Measurements from ENCODE around the gene TBX6.

The TBX6 gene

DNA sequence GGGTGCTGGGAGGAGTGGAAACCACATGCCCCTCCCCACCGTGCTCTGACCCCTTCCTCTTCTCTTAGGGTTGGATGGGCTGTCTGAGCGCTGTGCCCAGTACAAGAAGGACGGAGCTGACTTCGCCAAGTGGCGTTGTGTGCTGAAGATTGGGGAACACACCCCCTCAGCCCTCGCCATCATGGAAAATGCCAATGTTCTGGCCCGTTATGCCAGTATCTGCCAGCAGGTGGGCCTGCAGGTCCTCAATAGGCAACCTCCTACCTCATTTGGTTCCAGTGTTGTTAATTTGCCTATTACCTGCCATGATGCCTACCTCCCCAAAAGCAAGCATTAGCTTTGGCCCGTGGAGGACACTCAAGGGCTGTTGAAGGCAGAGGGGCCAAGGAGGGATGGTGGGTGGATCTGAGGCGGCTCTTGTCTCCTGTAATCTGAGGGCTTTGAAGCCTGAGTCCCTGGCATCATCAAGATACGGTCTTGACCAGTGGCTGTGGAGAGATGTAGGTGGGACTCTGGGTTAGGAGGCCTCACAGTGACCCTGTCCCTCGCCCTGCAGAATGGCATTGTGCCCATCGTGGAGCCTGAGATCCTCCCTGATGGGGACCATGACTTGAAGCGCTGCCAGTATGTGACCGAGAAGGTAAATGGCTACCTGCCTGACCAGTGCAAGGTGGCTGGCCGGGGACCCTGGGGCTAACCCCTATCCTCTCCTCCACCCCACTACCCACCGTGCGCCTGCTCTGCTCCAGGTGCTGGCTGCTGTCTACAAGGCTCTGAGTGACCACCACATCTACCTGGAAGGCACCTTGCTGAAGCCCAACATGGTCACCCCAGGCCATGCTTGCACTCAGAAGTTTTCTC lies 22.7 kb downstream of the TBX6 start:
- no peak for DNase-seq (ENCODE audit: insufficient read length)
- FAIRE-seq, result no peak
- TF ChIP-seq POLR2AphosphoS5 (IDR thresholded peaks at IDR 0.05; ENCODE audit: low read depth, low read length) (no peak), TAF1 (IDR thresholded peaks at IDR 0.05; ENCODE audit: borderline replicate concordance, low read depth, low read length) (no peak), POLR2A (IDR thresholded peaks at IDR 0.05; ENCODE audit: low read depth, low read length) (no peak; the same call in 1 of the 2 replicates)

GRCh38 chr16:30068333-30068732 lies 23.4 kb downstream of the TBX6 start:
- TF ChIP-seq POLR2A (IDR thresholded peaks at IDR 0.05; ENCODE audit: low read depth, low read length) (no peak), POLR2AphosphoS5 (IDR thresholded peaks at IDR 0.05; ENCODE audit: low read depth, low read length) (no peak), TAF1 (IDR thresholded peaks at IDR 0.05; ENCODE audit: borderline replicate concordance, low read depth, low read length) (no peak)
- no peak for FAIRE-seq
- no peak for DNase-seq (ENCODE audit: insufficient read length)

GRCh38 chr16:30067584-30067916 lies 24.2 kb downstream of the TBX6 start:
- no peak for DNase-seq (ENCODE audit: insufficient read length)
- no peak for FAIRE-seq
- no peak for TF ChIP-seq POLR2A (IDR thresholded peaks at IDR 0.05; ENCODE audit: low read depth, low read length)

DNA sequence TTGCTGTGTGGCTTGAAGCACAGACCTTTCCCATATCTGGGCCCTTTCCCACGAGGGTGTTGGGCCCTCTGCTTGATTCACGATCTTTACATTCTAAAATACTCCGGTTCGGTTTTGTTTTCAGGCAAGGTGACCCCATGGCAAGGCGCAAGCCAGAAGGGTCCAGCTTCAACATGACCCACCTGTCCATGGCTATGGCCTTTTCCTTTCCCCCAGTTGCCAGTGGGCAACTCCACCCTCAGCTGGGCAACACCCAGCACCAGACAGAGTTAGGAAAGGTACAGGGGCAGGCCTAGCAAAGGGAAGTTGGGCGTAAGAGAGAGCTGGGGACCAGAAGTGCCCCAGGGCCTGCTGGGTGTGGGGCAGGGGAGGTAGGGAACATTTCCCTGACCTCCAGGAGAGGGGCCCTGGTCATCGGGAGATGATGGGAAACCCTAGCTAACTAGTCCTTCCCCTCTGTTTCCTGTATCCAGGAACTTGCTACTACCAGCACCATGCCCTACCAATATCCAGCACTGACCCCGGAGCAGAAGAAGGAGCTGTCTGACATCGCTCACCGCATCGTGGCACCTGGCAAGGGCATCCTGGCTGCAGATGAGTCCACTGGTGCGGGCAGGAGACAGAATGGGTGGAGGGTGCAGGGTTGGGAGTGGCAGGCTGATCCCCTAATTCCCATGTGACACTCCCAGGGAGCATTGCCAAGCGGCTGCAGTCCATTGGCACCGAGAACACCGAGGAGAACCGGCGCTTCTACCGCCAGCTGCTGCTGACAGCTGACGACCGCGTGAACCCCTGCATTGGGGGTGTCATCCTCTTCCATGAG lies 24.8 kb downstream of the TBX6 start:
- FAIRE-seq (no peak), DNase-seq (ENCODE audit: insufficient read length) (no peak)
- TF ChIP-seq POLR2A (IDR thresholded peaks at IDR 0.05; ENCODE audit: low read depth, low read length) (peak; percentile 36; the same call in 1 of the 2 replicates), TAF1 (IDR thresholded peaks at IDR 0.05; ENCODE audit: borderline replicate concordance, low read depth, low read length) (no peak), POLR2AphosphoS5 (IDR thresholded peaks at IDR 0.05; ENCODE audit: low read depth, low read length) (no peak)

GRCh38 chr16:30065943-30066760 lies 25.6 kb downstream of the TBX6 start:
- TF ChIP-seq POLR2A (IDR thresholded peaks at IDR 0.05; ENCODE audit: low read depth, low read length) (no peak), TAF1 (IDR thresholded peaks at IDR 0.05; ENCODE audit: borderline replicate concordance, low read depth, low read length) (no peak), POLR2AphosphoS5 (IDR thresholded peaks at IDR 0.05; ENCODE audit: low read depth, low read length) (no peak)
- DNase-seq (ENCODE audit: insufficient read length), result no peak
- FAIRE-seq, result no peak

DNA sequence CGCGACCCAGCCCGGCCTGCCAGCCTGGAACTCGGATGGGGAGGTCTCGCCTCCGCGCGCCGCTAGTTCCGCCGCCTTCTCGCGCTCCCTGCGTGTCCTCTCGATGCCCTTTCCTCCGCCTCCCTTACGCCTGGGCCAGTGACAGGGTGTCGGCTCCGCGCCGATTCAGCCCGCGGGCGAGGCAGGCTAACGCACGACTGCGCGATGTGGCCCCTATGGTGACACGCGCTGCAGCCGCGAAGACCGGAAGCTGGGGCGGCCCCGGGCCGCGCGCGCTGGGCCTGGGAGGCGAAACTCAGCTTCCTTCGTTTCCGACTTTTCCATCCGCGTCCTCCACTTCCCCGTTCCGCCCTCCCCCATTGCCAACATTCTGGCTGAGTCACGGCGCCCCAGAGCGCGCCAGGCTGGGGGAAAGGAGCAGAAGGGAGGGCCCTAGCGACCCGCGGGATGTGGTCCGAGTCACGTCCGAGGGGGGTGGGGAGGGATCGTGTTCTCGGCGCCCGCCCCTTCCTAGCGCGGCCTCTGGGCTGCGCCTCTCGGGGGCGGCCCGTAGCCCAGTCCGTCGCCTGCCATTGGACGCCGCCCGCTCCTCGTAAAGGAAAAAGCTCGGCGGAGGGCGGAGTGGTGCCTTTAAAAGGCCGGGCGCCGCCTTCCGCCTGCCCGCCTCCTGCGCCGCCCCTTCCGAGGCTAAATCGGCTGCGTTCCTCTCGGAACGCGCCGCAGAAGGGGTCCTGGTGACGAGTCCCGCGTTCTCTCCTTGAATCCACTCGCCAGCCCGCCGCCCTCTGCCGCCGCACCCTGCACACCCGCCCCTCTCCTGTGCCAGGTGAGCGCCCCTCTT lies 26.4 kb downstream of the TBX6 start, which contains the start of gene ALDOA:
TSS of gene ALDOA (plus strand) at position 659 of the 841 bp plus-strand sequence. CDS start 1,138 bp downstream, outside the sequence.
- DNase-seq (ENCODE audit: insufficient read length), result peak; percentile 93
- peak; percentile 81 for FAIRE-seq
- peak; percentile 51 for TF ChIP-seq TAF1 (IDR thresholded peaks at IDR 0.05; ENCODE audit: borderline replicate concordance, low read depth, low read length)
- peak; percentile 90 for TF ChIP-seq POLR2A (IDR thresholded peaks at IDR 0.05; ENCODE audit: low read depth, low read length)
- TF ChIP-seq POLR2AphosphoS5 (IDR thresholded peaks at IDR 0.05; ENCODE audit: low read depth, low read length), result peak; percentile 90

GRCh38 chr16:30064729-30065101 lies 27.0 kb downstream of the TBX6 start:
- TF ChIP-seq POLR2AphosphoS5 (IDR thresholded peaks at IDR 0.05; ENCODE audit: low read depth, low read length) (no peak), TAF1 (IDR thresholded peaks at IDR 0.05; ENCODE audit: borderline replicate concordance, low read depth, low read length) (no peak), POLR2A (IDR thresholded peaks at IDR 0.05; ENCODE audit: low read depth, low read length) (no peak)
- FAIRE-seq, result no peak
- no peak for DNase-seq (ENCODE audit: insufficient read length)

DNA sequence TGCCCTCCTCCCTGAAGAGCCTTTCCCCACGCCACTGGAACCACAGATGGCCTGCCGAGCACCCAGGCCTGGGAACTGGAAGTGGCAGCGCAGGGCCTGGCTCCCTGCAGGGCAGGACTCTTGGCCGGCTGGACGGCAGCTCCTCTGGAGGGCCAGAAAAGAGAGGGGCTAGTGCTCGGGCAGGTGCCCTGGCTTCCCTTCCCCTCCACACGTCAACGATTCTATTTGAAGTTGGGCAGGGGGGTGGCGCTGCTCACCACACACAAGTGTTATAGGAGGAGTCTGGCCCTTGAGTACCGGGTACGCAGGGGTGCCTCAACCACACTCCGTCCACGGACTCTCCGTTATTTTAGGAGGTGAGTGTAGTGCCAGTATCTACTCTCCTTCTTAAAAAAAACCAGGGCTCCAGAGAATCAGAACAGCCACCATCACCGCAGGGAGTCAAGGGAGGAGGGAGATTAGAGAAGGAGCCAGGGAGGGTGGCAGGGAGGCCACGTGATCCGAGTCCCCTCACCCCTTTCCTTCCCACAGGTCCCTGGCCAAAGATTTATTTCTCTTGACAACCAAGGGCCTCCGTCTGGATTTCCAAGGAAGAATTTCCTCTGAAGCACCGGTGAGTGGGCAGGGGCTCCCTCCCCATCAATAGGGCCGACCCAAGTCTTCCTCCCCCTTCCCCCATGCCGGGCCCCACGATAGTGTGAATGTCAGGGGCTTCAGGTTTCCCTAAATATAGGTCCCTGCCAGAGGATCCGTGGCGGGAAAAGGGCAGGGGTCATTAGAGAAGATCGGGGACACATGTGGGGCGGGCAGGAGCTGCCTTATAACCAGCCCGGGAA lies 27.6 kb downstream of the TBX6 start:
- FAIRE-seq (no peak), DNase-seq (ENCODE audit: insufficient read length) (peak; percentile 70)
- TF ChIP-seq POLR2AphosphoS5 (IDR thresholded peaks at IDR 0.05; ENCODE audit: low read depth, low read length) (peak; percentile 44; the same call in 1 of the 2 replicates), POLR2A (IDR thresholded peaks at IDR 0.05; ENCODE audit: low read depth, low read length) (no peak; the same call in 1 of the 2 replicates)

DNA sequence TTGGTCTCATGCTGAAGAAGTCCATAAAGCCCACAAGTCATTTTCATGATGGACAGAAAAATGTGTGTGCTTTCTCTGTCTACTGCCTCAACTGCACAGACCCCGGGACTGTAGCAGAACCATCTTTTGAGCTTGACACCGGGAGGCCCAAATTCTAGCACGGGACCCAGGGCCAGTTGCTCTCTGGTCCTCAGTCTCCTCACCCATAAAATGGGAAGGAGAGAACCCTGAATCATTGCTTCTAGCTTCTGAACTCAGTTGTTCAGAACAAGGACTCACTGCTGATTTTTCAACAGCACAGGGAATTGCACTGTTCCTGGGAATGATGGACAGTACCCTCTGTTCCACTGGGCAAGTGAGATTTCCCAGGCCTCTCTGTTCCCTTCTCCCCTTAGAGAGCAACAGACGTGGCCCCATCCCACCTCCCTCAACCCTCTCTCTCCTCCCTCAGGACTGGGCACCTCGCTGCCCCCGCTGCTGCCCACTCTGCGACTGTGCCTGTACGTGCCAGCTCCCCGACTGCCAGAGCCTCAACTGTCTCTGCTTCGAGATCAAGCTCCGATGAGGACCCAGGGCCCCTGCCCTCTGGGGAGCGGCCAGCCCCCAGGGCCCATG lies 28.3 kb downstream of the TBX6 start:
- DNase-seq (ENCODE audit: insufficient read length) (no peak), FAIRE-seq (no peak)
- TF ChIP-seq POLR2A (IDR thresholded peaks at IDR 0.05; ENCODE audit: low read depth, low read length) (no peak), POLR2AphosphoS5 (IDR thresholded peaks at IDR 0.05; ENCODE audit: low read depth, low read length) (no peak), TAF1 (IDR thresholded peaks at IDR 0.05; ENCODE audit: borderline replicate concordance, low read depth, low read length) (no peak)

Measured in GM12892 (cell line).